Stimulated activated CD8-positive, alpha-beta memory T cell treated with anti-CD3 and anti-CD28 coated beads, Interleukin-12 subunit alpha, Interleukin-12 subunit beta, amount 100 ng/mL, for 24 hours (primary cell): ENCODE measurements around the gene CASKIN2.

ENCODE experiments used
- DNase-seq: peaks from one replicate; pipeline ENCODE4 v3.0.0-alpha.2; 2020; ENCODE audit errors: extremely low read depth

CASKIN2 gene

DNA sequence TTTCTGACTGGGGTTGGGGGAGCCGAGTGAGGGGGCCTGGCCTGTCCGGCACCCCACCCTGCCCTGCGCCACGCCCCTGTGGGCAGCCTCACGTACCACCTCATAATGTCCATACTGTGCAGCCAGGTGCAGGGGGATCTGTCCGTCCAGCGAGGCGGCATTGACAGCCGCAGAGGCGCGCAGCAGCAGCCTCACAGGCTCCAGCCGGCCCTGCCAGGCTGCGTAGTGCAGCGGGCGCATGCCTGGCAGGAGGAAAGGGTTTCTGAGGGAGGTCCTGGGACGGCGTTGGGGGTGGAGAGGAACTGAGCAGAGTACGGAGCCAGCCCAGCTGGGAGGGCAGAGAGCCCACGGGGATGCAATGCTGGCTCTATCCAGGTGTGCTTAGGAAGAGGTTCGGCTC lies 8.4 kb downstream of the CASKIN2 start:
- DNase-seq, result no peak

- no peak for DNase-seq
Measured at GRCh38 chr17:75506134-75506533, 9.2 kb downstream of the CASKIN2 start.

DNA sequence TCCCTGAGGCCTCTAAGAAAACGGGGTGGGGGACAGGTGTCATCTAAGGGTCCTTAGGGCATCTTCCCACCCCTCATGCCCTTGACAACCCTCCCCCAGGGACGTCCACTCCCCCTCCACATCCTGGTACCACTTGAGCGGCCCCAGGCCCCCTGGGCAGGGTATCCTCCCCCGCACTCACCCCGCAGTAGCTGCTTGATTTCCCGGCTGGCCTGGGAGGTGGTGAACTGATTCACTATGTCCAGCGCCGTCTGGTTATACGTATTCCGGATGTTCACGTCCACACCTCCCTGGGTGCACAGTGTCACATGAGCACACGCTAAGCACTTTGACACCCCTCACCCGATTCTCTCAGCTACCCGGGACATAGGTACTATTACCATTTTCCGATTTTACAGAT lies 9.7 kb downstream of the CASKIN2 start:
- DNase-seq, result no peak

DNA sequence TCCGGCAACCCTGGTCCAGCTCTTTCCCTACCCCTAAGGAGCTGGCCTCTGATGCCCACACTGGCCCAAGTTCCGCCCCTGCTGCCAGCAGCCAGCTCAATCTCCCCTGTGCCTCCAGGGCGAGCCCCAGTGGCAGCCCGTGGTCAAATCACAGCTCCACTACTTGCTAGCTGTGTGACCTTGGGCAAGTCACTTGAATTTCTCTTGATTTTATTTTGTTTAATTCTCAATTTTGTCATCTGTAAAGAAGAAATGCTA lies 10.3 kb downstream of the CASKIN2 start:
- DNase-seq, result no peak

- DNase-seq, result no peak
Measured at GRCh38 chr17:75504347-75505151, 10.8 kb downstream of the CASKIN2 start.

- DNase-seq, result no peak
Measured at GRCh38 chr17:75503976-75504346, 11.4 kb downstream of the CASKIN2 start.

- DNase-seq, result no peak
Measured at GRCh38 chr17:75503337-75503950, 11.9 kb downstream of the CASKIN2 start.

GRCh38 chr17:75502721-75503329 lies 12.5 kb downstream of the CASKIN2 start:
- DNase-seq, result no peak

DNA sequence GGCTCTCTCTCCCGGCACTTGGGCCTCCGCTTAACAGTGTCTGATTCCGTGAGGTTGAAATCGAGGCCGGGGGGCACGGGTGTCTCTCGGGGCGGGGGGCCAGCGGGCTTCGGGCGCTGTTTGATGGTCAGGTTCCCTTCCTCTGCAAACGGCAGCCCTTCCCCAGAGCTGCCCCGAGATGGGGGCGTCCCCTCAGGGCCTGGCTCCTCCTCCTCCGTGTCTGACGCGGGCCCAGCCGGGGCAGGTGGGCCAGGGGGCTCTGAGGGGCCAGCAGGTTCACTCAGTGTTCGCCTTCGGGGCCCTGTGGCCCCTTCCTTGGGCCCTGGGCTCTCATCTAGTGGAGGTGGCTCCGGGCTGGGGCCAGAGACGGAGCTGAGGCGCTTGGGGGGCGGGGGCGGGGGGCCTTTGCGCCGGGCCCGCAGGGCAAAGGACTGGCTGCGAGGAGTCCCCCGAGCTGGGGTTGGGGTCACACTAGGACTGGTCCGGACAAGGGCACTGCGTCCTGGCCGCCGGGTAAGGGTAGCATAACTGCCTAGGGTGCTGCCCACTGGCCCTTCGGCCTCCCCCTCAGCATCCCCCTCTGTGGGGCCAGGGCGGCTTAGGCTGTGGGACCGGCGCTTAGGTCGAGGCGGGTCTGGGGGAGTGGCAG lies 13.1 kb downstream of the CASKIN2 start:
- DNase-seq, result no peak

DNA sequence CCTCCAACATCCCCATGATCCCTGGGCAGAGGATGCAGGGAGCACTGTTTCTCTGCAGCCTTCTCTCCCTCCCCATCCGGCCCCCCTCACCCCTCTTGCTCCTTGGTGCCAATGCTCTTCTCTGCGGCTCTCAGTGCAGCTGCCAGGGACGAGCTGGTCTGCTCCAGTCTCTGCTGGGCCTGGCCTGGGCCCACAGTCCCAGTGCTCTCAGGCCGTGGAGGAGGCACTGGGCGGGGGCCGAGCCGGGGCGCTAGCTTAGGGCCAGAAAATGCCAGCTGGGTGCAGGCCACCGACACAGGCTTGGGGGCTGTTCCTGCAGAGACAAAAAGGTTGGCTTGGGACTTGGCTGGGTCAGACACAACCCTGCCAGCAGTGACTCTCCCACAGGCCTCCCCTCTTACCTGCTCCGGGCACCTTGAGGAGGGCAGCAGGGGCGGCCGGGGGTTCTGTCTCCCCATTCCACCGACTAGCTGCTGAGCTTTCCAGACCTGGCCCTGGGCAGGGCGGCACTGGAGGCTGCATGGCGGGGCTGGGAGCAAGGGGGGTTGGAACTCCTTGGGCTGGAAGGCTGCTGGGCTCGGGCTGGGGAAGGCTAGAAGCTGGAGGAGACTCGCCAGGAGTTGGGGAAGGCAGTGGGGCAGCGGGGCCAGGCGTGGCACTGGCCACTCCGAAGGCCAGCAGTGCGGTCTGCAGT lies 13.8 kb downstream of the CASKIN2 start:
- DNase-seq, result no peak

- no peak for DNase-seq
Measured at GRCh38 chr17:75500419-75501216, 14.7 kb downstream of the CASKIN2 start.

GRCh38 chr17:75499313-75500022 lies 15.9 kb downstream of the CASKIN2 start:
- DNase-seq, result no peak

DNA sequence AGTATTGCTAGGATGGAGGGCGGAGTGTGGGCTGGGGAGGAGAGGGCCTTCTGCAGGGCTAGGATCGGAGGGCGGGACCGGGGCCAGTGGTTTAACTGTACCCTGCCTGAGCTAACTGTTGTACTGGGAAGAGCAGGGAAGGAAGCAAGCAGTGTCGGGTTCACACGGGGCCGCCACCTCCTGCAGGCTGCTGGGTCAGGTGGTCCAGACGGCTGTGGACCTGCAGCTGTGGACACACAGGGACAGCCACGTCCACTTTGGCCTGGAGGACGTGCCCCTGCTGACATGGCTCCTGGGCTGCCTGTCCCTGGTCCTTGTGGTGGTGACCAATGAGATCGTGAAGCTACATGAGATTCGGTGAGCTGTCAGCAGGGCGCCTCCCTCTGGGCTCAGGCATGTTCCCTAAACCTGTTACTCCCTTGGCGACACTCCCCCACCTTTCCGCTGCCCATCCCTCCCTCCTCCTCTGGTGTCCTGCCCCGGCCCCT lies 16.6 kb downstream of the CASKIN2 start:
- no peak for DNase-seq

- DNase-seq, result no peak
Measured at GRCh38 chr17:75498039-75498725, 17.2 kb downstream of the CASKIN2 start.

DNA sequence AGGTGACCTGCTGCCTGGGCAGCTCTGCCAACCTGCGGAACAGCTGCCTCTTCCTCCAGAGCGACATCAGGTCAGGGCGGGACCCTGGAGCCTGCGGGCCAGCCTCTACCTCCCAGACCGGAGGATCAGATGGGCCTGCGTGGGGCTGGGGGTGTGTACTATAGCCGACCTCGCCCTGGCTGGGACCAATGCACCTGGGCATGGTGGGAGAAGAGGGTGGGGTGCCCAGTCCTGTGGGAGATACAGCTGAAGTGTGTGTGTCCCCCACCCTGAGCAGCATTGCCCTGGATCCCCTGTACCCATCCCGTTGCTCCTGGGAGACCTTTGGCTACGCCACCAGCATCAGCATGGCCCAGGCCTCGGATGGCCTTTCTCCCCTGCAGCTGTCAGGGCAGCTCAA lies 19.3 kb downstream of the CASKIN2 start:
- DNase-seq, result no peak

DNA sequence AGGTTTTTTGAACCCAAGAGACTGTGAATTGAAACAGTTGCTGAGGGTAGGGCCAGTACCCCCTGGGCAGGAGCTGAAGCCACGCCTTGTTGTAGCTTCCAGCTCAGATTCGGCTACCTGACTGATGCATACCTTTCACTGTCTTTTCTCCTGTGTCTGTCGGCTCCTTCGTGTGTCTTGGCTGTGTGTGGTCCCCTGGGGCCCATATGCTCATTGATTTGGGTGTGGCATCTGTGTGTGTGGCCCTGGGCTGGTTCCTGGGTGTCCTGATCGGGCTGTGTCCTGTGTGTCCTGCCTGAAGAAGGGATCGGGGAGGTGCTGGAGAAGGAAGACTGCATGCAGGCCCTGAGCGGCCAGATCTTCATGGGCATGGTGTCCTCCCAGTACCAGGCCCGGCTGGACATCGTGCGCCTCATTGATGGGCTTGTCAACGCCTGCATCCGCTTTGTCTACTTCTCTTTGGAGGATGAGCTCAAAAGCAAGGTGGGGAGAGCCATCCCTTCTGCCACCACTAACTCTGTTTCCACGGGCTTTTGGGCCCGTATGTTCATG lies 20.9 kb downstream of the CASKIN2 start:
- DNase-seq, result no peak

DNA sequence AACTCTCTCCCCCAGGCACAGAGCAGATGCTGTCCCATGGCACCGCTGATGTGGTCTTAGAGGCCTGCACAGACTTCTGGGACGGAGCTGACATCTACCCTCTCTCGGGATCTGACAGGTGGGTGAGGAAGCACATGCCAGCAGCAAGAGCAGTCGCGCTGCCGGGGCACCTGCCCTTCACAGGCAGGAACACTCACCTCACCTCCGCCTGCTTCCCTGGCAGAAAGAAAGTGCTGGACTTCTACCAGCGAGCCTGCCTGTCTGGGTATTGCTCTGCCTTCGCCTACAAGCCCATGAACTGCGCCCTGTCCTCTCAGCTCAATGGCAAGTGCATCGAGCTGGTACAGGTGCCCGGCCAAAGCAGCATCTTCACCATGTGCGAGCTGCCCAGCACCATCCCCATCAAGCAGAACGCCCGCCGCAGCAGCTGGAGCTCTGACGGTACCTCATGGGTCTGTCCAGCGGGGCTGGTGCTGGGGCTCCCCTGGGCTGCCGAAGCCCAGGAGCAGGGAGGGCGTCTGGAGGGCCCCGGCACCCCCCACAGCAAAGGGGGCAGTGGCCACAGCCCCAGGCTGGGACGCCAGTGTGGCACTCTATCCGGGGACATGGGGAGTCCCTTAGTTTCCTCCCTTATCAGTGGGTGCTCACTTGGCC lies 21.7 kb downstream of the CASKIN2 start:
- no peak for DNase-seq

GRCh38 chr17:75492555-75493168 lies 22.7 kb downstream of the CASKIN2 start:
- DNase-seq, result no peak

DNA sequence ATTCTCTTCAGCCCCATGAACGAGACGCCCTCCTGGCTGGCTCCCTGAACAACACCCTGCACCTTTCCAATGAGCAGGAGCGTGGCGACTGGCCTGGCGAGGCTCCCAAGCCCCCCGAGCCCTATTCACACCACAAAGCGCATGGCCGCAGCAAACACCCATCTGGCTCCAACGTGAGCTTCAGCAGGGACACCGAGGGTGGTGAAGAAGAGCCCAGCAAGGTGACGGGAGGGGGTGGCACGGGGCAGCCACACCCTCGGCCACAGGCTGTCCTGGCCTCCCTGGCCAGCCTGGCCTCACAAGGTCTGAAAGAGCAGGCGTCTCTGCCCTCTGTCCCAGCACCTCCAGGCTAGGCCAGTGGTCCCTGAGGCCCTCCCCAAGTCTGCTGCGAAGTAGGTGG lies 23.7 kb downstream of the CASKIN2 start:
- no peak for DNase-seq
